HG03025 (cell line): ENCODE data around the gene LOXL1.

Source experiments
- ATAC-seq: cut with Tn5 transposase; IDR thresholded peaks from one replicate; pipeline ENCODE4 v1.9.1; 2021; ENCODE audit warnings: mild to moderate bottlenecking, moderate library complexity; ENCODE audit not compliant: unreplicated experiment, low FRiP score

Gene LOXL1

DNA sequence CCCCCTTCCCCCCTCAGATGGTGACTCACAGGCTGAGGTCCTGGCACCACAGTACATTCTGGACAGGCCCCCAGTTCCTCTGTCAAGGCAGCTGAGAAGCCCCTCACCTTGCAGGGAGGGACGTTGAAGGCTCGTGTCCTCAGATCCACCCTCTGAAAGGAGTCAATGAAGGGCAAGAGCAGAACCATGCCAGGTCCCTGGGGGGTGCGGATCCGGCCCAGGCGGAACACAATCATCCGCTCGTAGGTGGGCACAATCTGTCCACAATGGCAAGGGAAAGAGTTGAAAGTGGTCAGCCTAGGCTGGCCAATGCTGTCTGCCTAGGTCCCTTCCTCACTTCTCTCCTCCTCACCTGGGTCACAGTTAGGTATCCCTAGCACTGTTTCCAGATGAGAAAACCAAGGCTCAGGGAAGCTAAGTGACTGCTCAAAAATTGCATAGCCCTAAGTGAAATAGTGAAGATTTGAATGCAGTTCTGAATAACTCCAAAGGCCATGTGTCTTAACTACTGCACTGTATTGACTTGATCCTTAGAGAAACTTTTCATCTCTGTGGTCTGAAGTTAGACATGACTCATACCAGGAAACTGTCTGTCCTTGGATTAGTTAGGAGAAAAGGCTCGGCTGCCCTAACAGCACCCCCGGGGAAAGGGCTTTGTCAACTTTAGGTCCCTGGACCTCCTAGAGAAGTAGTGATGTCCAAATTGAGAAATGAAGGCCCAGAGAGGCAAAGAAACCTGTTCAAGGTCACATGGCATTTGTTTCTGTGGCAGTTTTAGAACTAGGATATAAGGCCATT lies 62.9 kb downstream of the LOXL1 start:
- no peak for ATAC-seq

DNA sequence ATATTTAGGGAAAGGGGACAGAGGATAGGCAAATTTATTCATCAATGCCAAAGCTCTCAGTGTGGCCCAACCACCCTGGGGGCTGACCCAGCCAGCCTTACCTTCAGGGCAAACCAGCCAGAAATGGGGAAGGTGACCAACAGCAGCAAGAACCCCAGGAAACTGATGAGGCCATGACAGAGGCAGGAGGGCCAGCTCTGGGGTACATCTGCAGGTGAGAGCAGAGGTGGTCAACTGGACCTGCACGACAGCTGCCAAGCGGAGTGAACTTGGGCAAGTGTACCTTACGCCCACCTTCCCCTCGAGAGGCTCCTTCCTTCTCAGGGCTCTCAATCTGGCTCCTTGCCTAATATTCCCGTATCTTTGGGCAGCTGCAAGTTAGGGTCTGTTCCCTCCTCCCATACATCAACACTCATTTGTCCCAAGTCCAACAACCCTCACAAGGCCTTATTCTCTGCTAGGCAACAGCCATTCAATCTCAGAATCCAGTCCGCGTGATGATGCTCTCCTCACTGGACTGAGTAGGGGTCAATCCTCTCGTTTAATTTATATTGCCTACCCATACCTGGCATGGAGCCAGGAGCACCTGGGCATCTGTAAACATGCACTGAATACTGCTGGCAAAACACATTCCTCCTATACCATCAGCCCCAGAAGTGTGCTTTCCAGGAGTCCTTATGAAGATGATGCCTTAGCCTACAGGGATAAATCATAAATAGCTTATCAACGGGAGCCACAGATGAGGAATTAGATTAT lies 64.2 kb downstream of the LOXL1 start:
- ATAC-seq: no peak

DNA sequence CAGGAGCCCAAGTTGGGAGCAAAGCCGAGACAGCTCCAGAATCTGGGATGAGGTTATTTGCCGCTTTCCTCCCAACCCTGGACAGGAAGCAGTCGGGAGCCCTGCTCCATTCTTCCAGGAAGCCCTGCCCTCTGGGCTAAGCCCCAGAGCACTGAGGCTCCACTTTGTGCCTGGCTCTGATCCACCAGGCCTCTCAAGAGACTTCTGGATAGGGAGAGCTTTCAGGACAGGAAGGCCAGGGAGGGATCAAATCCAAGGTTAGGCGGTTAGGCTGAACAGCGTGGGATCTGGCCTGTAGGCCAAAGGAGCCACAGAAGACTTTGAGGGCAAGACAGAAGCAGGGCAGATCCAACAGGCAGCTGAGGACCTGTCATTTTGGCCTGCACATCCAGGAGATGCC lies 65.0 kb downstream of the LOXL1 start:
- no peak for ATAC-seq

DNA sequence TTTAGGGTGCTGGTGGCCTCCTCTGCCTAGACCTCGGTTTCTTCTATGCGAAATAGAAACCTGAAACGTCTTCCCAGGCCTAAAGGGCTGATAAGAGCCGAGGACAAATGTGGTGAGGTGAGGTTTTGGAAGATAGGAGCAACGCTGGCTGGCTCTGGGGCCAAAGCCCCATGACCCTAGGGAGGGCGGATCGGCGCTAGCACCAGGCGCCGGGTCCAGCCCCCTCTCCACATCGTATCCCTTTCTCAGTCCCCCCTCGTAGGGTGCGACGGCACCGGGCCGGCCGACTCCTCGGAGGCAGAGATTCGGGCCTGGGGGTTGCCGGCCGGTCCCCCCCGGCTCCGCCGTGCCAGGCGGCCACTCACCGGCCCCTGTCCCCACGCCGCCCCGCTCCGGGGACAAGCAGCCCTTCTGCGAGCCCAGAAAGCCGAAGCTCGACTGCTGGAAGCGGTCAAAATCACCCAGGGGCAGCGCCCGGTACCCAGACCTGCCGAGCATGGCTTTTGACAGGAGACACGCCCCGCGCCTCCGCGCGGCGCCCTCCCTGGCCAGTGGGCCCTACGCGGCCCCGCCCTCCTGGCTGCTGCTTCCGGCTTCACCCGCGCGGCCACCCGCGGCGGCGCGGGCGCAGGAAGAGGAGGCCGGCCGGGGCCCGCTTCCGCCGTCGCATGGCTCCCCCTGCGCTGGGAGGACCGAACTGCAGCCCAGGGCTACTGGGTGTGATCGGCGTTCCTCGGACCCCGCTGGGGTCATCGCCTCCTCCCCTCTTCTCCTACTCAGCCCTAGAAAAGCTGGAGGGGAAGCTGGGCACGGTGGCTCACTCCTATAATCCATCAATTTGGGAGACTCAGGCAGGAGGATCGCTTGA lies 65.7 kb downstream of the LOXL1 start, which contains the start of gene STOML1:
Gene STOML1 (minus strand): TSS at position 570 of the 868 bp plus-strand sequence. CDS start 72 bp downstream, at position 498.
- peak; percentile 65 for ATAC-seq

DNA sequence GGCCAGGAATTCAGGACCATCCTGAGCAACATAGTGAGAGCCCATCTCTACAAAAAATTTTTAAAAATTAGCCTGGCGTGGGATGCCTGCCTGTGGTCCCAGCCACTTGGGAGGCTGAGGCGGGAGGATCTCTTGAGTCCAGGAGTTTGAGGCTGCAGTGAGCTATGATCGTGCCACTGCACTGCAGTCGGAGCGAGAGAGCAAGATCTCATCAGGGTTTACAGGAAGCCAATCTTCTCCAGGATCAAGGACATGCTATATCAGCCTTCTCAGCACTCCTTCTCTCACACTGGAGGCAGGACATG lies 66.3 kb downstream of the LOXL1 start:
- no peak for ATAC-seq

DNA sequence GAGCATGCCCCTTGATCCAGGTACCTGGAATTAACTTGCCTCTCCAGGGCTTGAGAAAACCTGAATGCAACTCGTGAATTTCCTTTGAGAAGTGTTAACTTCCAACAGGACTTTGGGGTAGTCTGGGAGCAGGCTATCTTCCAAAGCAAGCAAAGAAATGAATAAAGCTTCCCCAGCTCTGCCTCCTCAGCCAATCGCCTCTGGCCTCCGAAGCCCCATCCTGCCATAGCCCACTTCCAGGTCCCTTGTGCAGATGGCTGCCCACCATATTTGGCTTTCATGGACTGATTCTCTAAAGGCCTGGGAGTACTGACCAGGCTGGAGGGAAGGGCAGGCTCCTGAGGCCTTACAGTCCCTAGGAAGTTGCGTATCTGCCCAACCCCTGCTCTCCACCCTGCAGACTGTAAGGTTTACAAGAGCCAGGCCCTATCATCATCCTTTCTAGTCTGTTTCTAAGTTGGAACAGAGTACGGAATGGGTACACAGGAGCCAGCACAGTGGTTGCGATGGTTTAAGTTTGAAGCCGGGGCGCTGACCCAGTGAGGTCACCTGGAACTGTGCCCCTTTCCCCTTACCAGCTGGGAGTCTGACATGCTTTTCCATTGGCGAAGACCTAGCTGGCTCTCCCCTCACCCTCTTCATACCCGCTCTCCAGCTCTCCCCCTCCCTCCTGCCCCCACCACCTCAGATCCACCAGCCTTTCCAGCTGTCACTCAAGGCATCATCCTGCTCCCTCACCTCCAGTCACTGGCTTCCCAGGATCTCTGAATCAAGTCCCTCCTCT lies 67.1 kb downstream of the LOXL1 start:
- ATAC-seq: no peak

DNA sequence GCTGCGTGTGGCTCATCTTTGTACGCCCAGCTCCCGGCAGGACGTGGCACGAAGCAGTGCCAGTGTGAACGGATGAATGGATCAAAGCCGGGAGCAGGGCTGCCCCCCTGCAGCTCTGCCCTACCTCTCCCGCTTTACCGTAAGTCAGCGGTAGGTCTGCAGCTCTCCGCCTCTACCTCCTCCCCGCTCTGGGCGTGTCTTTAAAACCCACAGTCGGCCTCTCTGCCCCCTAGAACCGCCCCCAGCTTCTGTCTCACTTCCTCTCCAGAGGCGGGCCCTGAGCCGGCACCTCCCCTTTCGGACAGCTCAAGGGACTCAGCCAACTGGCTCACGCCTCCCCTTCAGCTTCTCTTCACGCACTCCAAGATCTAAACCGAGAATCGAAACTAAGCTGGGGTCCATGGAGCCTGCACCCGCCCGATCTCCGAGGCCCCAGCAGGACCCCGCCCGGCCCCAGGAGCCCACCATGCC lies 68.2 kb downstream of the LOXL1 start, which contains the start of gene PML:
Gene PML (plus strand): TSS at position 304 of the 471 bp plus-strand sequence. CDS start 97 bp downstream, at position 401.
- ATAC-seq: peak; percentile 57

DNA sequence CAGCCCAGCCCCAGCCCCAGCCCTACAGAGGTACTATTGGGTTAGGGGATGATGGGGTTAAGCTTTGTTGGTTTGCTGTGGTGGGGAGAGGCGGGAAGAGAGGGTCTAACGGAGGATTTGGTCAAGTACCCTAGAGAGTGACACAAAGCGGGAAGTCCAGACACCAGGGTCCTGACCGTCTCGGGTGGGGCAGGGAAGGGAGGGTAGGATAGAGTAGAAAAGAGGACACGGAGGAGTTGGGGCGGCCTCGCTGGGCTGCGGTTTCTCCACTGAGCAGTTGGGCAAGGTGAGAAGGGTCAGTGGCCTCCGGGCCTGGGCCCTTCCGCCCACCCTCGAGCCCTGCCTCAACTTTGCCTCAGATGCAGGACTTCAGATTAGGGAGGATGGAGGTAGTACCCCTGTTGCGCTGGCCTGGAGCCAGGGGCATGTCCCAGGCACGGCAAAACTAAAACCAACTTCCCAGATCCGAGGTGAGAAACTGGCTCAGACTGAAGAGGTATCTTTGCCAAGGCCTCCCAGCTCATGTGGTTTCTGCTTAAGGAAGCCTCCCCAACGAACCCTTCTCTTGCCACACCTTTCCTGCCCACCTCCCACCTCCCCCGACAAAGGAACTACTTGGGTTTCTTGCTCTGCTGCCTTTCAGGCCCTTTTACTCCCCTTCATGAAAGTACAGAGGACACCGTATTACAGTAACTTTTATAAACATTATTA lies 68.8 kb downstream of the LOXL1 start:
- ATAC-seq: no peak

DNA sequence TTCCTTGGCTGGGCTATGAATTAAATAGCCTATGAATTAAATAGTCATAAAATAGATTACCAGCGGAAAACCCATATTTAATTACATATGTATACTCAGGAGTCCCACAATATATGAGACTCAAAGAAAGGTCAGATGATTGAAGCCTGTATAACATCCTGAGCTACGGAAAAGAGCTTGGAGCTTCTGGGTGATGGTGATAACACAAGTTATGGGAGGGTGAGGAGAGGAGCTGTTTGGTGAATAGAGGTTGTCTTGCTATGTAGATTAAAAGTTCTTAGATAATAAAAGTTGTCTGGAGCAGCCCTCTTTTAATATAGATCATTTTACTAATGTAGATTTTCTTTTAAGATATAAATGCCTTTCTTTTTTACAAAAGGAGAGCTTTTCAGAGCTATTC lies 70.0 kb downstream of the LOXL1 start:
- no peak for ATAC-seq

DNA sequence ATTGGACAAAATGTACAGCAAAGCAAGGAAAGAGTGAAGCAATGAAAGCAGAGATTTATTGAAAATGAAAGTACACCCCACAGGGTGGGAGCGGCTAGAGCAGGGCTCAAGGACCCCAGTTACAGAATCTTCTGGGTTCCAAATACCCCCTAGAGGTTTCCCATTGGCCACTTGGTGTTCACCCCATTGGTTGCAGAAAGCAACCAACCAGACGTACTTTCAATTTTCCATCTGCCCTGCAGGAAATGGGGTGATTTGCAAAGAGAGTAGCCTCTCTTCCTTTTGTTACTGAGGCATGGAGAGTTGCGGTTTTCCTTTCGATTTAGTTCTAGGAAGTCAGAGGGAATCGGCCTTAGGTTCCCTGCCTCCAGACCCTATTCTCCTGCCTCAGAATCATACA lies 70.7 kb downstream of the LOXL1 start:
- ATAC-seq: no peak

DNA sequence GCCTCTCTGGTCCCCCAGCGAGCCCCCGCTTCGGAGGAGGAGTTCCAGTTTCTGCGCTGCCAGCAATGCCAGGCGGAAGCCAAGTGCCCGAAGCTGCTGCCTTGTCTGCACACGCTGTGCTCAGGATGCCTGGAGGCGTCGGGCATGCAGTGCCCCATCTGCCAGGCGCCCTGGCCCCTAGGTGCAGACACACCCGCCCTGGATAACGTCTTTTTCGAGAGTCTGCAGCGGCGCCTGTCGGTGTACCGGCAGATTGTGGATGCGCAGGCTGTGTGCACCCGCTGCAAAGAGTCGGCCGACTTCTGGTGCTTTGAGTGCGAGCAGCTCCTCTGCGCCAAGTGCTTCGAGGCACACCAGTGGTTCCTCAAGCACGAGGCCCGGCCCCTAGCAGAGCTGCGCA lies 71.7 kb downstream of the LOXL1 start:
- no peak for ATAC-seq
